CD1c-positive myeloid dendritic cell (primary cell): Measurements from ENCODE around the gene RNF10.
"Not testable (repeated sequence)": the region's sequence is repeated elsewhere in the genome, so short reads cannot be mapped to it uniquely, and the experiment has no call there.

Experiments used
- DNase-seq: peaks from one replicate; pipeline ENCODE4 v3.0.0-alpha.2; 2016; ENCODE audit errors: extremely low spot score

RNF10 gene

DNA sequence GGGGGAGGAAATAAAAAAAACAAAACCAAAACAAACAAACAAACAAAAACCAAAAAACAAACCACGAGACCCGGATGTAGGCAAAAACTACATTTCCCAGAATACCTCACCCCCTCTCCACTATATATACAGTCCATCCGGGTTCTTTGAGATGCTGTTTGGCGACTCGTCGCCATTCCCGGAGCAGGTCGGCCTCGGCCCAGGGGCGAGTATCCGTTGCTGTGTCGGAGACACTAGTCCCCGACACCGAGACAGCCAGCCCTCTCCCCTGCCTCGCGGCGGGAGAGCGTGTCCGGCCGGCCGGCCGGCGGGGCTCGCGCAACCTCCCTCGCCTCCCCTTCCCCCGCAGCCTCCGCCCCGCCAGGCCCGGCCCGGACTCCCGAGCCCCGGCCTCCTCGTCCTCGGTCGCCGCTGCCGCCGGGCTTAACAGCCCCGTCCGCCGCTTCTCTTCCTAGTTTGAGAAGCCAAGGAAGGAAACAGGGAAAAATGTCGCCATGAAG lies at the start of gene RNF10:
TSS of gene RNF10 (plus strand) at position 154 of the 500 bp plus-strand sequence. CDS start 456 bp downstream, outside the sequence.
- peak; percentile 96 for DNase-seq

GRCh38 chr12:120485961-120486881 lies 47.9 kb upstream of the RNF10 start:
- no peak for DNase-seq

GRCh38 chr12:120487552-120487951 lies 46.6 kb upstream of the RNF10 start:
- not testable (repeated sequence) for DNase-seq

GRCh38 chr12:120488057-120488640 lies 46.0 kb upstream of the RNF10 start:
- DNase-seq: no peak

GRCh38 chr12:120489018-120489417 lies 45.1 kb upstream of the RNF10 start:
- DNase-seq: no peak

DNA sequence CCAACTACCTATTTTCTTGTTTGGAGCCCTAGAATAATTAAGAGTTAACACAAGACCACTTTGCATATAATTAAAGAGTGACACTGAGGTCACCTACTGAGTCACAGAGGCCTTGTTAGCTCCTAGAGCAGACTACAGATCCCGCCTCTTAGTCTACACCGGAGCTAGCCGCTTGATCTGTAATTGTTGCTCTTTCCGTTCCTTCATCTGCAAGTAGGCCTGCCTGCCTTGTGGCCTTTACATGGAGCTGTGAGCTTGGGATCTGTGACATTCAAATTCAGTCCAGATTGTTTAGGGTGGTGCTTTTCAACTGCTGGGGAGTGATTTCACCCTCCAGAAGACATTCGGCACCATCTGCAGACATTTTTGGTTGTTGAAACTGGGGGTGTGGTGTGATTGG lies 43.8 kb upstream of the RNF10 start:
- DNase-seq: no peak

GRCh38 chr12:120490833-120491512 lies 43.2 kb upstream of the RNF10 start:
- no peak for DNase-seq

- no peak for DNase-seq
These were observed 38.9 kb upstream of the RNF10 start for GRCh38 chr12:120495186-120495730.

GRCh38 chr12:120495731-120496412 lies 38.3 kb upstream of the RNF10 start, which contains the start of gene DYNLL1:
TSS of gene DYNLL1 (plus strand) at chr12:120496113. CDS start at chr12:120496422, 309 bp downstream.
- DNase-seq: peak; percentile 98

- DNase-seq: peak; percentile 81
These were observed 37.5 kb upstream of the RNF10 start for GRCh38 chr12:120496413-120497340.

DNA sequence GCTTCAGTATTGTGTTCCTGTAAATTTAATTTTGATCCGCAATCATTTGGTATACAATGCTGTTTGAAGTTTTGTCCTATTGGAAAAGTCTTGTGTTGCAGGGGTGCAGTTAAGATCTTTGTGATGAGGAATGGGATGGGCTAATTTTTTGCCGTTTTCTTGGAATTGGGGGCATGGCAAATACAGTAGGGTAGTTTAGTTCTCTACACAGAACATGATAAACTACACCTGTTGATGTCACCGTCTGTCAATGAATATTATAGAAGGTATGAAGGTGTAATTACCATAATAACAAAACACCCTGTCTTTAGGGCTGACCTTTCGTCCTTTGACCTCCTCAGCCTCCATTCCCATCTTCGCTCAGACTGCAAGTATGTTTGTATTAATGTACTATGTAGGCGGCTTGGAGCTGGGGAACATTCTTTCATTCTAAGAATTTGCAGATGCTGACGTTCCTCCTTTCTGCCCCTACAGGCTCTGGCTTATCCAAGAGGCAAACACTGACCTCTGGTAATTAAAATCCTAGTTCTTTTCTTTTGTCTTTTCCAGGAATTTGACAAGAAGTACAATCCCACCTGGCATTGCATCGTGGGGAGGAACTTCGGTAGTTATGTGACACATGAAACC lies 36.5 kb upstream of the RNF10 start:
- DNase-seq: no peak

GRCh38 chr12:120498870-120499515 lies 35.2 kb upstream of the RNF10 start:
- DNase-seq: no peak

GRCh38 chr12:120500581-120500980 lies 33.6 kb upstream of the RNF10 start:
- no peak for DNase-seq

GRCh38 chr12:120504587-120504986 lies 29.6 kb upstream of the RNF10 start:
- no peak for DNase-seq

DNA sequence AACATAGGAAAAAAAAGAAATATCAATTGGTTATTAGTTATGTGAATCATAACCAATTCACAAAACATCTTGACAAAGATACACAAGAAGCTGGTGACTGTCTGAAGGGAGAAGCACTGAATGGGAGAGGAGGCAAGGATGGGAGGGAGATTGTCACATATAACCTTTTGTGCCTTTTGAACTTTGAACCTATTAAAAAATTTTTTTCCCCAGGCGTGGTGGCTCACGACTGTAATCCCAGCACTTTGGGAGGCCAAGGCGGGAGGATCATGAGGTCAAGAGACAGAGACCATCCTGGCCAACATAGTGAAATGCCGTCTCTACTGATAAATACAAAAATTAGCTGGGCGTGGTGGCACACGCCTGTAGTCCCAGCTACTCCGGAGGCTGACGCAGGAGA lies 25.6 kb upstream of the RNF10 start:
- DNase-seq: no peak

DNA sequence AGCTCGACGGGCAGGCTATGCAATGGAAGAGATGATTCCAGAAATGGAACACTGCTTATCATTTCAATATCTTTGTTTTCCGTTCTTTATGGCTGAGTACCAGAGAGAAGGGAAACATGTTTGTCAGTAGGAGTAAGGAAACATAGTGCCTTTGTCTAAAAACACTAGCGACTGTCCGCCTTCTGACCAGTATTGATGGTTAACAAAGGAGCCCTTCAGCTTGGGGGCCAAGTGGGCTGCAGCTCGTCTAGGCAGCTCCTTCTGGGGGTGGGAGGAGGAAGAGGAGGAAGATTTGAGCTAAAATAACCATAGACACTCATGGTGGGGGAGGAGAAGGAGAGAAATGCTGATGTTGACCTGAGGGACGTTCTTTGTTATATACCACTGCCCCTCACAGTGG lies 20.2 kb upstream of the RNF10 start:
- DNase-seq: no peak

DNA sequence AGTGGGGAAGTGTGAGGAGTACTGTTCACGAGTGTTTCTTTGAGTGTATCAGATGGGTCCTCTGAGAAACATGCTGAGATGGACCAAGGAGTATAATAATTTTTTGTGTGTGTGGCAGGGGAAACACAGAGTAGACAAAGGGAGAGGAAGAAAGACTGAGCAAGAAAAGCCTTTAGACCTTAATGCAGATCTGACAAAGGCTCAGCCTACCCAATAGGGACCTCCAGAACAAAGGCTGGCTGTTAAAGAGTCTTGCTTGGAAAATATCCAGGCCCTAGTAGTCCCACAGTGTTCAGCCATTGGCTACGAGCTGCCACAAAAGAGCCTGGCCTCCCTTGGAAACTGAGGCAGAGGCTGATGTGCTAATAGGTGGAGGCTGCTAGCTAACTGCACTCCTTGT lies 18.7 kb upstream of the RNF10 start:
- no peak for DNase-seq

- DNase-seq: not testable (repeated sequence)
These were observed 14.8 kb upstream of the RNF10 start for GRCh38 chr12:120519324-120519723.

- no peak for DNase-seq
These were observed 11.6 kb upstream of the RNF10 start for GRCh38 chr12:120522568-120522967.
